Measurements from ENCODE around the gene AKAP13.

Gene AKAP13

DNA sequence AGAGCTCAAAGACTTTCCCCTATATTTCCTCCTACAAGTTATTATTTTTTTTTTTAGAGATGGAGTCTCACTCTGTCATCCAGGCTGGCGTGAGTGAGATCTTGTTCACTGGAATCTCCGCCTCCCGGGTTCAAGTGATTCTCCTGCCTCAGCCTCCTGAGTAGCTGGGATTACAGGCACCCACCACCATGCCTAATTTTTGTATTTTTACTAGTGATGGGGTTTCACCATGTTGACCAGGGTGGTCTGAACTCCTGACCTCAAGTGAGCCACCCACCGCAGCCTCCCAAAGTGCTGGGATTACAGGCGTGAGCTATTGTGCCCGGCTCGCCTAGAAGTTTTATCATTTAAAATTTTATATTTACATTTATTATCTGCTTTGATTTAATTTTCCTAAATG lies 5.9 kb downstream of the AKAP13 start:
- DNase-seq, result no peak

DNA sequence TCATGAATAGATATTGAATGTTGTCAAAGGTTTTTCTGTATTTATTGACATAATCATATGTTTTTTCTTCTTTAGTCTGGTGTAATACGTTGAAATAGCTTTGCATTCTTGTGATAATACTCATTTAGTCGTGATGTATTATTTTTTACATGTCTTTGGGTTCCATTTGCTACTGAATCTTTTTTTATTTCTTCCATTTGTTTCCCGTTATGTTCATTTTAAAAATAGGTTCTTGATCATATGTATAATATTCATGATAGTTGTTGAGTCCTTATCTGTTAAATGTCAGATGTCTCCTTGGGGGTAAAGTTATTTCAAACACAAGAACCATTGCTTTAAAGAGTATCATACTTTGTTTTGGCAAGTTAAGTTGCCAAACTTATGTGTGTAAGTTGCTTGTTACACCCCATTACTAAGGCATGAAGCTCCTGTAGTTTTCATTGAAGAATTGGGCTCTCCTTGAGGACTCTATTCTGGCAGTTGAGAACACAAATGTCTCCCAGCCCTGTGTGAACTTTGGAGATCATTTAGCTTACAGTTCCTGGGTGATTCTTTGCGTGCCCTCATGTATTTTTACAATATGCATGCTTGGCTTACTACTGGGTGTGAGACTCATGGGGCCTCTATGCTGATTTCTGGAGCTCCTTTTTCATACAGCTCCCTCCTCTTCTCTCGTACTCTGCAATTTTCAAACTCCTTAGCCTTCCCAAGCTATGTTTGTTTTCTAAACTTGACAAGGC lies 8.3 kb downstream of the AKAP13 start:
- DNase-seq, result no peak

DNA sequence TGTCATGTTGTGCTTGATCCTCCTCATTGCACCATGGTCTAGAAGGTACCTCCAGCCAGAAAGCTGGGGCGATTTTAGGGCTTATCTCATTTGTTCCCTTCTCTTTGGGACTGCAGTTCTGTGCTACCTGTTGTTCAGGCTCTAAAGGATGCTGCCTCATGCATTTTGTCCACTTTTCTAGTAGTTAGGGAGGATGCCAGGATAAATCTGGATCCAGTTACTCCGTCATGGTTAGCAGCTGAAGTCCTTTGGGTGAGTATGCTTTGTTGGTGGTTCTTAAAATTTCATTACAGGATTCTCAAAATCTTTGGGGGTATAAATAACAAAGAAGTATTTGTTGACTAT lies 8.9 kb downstream of the AKAP13 start:
- no peak for DNase-seq

DNA sequence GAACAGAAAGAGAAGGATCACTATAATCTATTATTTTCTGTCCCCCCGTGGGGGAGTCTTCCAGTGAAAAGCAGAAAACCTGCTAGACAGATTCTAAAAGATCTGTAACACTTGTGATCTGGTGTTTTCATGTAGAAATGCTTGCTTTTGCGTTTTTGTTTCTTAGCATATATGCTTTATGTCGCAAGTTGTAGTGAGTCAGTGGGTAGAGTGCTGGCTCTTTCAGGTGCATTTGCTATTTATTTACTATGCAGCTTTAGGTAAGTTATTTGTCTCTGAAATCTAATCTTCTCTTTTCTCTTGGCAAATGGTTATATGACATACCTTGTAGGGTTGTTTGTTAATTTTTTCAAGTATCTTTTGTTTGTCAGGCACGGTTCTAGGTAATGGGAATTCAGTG lies 9.4 kb downstream of the AKAP13 start:
- DNase-seq, result no peak

DNA sequence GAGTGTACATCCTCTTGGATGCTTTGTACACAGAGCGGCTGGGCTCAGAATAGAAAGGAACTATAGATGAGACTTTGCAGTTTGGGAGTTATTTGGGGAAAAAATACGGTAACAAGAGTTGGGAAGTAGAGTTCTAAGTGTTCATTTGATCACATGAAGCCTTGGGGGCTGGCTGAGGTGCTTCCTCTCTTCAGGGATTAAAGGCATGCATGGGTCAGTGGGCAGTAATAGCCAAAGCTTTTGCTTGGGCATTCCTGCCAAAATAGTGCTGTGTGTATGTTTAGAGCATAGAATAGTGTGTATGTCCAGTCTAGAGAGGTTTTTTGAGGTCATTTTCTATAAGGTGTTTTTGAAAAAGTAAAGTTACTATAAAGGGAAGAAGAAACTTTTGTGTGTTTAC lies 12.8 kb downstream of the AKAP13 start:
- no peak for DNase-seq

DNA sequence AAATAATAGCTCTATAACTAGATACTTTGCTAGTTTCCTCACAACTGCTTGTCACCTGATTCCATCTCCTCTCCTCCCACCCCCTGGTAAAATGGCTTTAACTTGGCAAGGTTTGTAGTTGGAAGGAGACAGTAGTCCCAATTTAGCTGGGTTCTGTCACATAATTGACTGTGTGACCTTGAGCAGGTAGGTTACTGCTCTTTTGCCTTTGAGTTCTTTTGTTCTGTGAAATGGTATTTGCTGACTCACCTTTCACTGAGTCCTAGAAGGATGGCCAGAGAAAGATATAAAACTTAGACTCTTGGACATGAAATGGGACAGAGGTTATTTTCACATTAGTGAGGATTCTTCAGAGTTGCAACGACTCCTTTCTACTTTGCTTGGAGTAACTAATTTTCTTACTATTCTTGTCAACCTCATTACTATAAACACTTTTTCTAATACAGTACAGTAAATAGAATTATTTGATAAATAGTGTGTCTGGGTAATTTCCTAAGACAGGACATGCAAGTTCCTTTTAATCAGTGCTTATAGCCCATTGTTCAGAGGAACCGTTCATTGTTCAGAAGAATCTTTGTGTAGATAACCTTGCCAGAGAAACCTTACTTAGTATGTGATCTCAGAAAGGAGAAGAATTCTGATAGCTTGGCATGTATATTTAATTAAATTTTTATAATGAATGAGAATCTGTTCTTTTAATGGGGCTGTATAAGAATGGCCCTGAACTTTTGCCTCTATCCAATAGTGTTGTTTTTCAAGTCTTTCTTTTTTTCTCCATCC lies 14.3 kb downstream of the AKAP13 start:
- no peak for DNase-seq

DNA sequence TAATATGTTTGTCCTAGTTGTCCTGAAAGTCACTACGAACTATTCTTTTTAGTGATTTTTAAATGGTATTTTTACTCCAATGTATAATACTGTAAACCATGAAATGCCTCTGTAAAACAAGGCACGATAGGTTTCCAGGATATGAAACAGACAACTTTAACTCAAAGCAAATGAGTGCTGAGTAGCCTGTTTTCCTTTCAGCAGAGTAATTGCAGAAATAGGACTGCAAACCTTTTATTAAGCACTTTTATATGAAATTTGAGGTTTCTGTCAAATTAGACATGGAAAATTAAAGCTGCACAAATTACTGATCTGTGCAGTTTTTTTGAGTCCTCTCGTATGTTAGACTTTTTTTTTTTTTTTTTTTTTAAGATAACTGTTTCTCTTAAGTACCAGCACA lies 16.2 kb downstream of the AKAP13 start:
- DNase-seq, result no peak

DNA sequence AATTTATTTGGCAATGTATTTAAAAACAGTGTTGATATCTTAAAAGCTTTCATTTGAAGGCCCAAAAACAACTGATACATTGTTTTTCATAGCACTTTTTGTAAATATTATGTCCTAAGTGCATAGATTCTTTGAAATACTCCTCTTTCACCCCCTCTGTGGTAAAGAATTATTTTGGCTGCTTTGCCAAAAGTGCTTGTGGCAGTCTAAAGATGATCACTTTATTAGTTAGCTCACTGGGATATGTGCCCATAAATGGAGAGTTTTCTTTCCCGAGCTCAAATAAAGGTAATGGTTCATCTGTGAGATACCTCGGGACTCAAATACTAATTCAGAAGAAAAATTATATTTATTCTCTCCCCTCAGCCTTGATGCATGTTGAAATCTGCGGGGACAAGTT lies 16.7 kb downstream of the AKAP13 start:
- DNase-seq, result no peak

DNA sequence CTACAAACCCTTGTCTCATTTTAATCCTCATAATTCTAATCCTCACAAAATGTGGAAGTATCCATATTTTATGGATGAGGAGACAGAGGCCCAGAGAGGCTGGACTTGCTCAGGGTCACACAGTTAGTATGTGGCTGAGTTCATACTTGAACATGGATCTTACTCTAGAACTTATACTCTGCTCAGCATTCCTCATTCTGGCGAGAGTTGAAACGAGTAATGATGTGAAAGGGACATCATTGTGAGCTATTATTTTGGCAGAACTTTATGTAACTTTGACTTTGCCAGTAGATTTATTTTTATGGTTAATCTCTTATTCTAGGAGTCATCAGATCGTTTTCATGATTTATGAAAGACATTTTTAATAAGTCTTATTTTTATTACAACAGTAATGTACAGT lies 17.5 kb downstream of the AKAP13 start:
- DNase-seq, result no peak

DNA sequence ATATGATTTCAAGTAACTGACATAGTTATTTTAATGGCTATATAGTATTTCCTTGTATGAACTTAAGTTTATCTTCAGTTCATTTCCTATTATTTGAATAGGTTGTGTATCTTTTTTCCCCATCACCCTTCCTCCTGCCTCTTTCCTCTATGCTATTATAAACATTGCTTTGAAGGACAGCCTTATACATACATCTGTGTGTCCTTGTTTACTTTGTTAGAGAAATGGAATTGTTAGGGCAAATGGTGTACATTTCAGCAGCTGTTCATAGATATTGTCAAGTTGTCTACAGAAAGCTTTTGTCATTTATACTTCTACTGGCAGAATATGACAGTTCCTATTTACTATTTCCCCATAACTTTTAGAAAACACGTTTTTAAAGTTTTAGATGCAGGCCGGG lies 18.4 kb downstream of the AKAP13 start:
- DNase-seq, result no peak

DNA sequence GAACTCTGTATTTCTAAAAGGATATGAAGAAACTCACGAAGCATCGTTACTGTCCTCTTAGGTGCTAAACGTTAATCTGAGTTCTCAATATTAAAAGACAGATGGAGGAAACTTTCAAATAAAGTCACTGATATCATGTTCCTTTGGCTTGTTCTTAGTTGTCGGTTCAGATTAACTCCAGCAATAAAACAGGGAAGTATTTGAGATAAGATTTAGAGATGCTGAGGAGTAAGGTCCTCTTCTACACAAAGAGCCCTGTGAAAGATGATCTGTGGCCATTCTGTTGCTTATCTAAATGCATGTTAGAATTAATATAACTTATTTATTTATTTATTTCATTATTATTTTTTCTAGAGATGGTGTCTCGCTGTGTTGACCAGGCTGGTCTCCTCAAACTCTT lies 19.2 kb downstream of the AKAP13 start:
- DNase-seq, result no peak

DNA sequence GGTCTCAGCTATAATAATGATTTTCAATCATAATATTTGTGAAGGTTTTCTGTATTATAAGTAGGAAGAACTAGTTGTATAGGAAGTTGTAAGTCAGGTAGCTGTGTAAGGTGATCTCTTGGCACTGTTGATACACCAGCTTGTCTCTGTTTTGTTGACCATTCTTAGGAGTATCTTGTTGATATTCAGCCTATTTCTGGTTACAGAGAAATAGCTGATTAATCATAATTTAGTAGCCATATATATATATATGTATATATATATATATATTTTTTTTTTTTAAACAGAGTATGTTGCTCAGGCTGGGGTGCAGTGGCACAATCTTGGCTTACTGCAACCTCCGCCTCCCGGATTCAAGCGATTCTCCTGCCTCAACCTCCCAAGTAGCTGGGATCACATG lies 20.2 kb downstream of the AKAP13 start:
- DNase-seq, result no peak

DNA sequence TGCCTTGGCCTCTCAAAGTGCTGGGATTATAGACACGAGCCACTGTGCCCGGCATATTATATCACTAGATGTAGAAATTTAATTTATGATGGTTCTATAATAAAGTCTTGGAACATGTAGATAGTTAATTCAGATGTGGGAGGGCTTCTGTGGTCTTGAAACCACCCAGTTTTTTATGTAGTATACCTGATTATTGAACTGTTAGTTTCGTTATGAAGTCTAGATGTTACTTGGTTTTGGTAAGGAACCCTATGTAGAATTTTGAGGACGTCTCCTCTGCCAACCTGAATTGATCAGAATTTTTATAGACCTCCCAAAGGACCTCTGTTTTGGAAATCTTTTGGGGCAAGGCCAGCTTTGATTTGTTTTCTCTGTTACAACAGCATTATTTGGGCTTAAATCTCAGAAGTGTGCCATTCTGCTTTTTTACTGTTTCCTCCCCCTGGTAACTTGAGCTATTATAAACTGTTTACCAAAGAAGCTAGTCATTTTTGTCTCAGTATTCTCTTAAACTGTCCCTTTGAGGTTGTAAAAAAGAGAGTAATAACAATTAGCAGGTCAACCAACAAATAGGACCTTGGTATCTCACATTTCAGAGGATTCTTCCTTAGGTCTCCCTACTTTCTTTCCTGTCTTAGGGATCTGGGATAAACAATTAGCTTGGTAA lies 20.8 kb downstream of the AKAP13 start:
- DNase-seq, result no peak

DNA sequence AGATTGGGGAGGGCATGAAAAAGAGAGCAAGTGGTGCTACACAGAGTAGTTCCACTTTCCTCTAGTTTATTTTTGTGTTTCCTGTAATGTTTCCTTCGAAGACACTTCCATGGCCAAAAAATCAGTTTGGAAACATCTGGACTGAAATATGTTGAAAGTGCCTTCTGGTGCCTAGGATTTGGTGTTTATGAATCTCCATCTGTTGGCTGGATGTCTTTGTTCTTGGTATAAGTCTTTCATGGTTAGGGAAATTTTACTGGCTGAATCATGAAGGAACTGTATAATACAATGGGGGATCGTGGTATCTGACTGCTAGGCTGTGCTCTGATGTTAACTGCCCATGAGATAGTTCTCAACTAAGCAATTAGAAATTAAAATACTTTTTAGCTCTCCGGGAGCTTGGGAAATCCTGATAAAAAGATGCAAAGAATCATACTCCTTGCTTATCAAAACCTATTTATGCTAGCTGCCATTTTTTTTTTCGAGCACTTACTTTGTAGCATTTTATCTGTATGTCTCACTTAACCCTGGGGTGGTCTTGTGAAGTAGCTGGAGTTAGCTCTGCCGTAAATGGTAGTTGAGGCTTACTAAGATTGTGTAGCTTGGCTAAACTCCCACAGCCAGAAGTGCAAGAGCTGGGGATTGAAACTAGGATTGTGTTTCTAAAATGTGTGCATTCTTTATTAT lies 21.9 kb downstream of the AKAP13 start:
- no peak for DNase-seq

DNA sequence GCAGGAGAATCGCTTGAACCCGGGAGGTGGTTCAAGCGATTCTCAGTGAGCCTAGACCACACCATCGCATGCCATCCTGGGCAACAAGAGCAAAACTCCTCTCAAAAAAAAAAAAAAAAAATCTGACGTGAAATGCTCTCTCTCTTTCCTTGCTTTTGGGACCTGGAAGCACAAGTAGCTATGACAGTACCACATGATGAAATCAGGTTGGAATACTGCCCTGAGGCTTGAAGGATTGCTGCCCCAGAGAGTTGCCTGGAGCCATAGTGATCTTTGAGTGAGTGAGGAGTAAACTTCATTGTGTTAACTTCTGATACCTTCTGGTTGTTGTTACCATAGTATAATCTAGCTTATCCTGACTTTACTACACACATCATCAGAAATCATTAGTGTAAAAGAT lies 23.3 kb downstream of the AKAP13 start:
- DNase-seq, result no peak

DNA sequence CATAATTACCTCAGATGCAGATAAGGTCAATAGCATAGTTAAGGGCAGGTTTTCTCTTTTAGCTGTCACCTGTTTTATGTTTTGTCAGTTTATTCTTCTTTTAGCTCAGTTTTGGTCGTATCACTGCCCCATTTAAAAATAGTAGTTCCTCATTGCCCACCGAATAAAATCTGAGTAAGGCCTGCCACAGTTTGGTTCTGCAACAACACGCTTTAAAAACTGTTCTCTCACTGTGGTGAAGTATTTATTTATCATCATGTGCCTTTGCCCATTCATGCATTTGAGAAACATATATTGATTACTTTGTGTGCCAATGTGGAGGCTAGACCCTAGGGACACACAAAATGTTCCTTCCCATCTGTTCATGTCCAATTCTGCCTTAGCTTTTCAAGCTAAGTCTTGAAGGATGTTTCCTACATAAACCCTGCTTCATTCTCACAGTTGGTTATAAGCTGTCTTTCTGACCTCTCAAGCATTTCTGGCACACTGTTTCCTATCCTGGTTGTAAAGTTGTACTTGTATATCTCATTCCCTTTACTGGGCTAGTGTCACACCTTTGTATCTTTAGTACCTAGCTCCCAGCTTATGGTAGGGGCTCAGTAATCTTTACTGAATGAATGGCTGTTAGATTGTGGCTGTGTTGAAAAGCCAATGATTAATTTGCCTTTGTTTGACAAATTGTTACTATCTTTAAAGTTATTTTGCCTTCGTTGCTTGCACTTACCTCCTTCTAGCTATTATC lies 23.9 kb downstream of the AKAP13 start:
- DNase-seq, result no peak

DNA sequence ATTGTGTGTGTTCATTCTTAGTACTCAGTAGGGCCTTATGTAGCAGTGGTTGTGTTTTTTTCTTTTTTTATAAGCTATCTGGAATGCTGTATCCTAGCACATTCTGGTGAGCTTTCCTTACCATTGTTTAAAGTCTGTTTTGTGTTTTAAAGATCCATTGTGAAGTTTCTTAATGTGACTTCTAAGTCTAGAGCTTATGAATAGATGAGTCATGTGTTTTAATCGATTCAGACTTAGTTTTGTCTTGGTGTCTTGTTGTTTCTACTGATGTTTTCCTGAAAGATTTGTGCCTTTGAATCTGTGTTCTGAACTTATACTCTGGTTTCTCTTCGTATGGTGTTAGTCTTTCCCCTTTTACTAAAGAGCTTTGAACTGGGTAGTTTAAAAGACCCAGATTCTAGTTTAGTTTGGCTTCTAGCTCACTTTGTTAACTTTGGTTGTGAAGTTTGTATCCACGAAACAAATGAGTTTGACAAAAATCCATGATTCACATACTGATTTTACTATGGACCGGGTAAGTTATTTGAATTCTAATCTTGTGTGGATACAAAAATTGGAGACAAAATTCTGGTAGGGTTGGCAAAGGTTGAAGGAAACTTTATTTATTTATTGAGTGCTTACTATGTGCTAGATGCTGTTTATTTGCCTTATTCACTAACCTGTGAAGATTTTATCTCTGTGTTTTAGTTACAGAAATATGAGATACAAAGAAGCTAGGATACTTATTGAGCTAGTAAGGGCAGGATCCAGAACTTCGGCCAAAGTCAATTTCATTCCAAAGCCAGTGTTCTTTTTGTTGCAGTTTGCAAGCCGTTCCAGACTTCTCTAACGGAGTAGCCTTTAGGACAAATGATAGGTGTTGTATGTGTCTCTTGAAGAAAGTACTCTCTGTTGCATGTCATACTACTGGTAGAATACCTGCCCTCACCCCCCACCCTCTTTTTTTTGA lies 24.8 kb downstream of the AKAP13 start:
- DNase-seq, result no peak

DNA sequence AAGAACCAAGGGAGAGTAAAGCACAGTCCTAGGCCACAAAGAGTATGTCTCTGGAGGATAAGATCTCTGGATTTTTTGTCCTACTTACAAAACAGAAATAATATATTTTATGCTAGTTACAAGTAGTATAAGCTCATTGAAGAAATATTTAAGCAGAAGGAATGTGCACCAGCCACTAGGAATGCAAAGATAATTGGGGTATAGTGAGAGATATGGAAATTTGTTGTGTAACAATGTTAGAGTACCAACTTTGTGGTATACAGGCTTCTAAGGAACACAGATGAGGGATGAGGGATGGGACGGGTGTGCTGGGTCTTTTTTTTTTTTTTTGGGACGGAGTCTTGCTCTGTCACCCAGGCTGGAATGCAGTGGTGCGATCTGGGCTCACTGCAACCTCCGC lies 26.5 kb downstream of the AKAP13 start:
- no peak for DNase-seq

DNA sequence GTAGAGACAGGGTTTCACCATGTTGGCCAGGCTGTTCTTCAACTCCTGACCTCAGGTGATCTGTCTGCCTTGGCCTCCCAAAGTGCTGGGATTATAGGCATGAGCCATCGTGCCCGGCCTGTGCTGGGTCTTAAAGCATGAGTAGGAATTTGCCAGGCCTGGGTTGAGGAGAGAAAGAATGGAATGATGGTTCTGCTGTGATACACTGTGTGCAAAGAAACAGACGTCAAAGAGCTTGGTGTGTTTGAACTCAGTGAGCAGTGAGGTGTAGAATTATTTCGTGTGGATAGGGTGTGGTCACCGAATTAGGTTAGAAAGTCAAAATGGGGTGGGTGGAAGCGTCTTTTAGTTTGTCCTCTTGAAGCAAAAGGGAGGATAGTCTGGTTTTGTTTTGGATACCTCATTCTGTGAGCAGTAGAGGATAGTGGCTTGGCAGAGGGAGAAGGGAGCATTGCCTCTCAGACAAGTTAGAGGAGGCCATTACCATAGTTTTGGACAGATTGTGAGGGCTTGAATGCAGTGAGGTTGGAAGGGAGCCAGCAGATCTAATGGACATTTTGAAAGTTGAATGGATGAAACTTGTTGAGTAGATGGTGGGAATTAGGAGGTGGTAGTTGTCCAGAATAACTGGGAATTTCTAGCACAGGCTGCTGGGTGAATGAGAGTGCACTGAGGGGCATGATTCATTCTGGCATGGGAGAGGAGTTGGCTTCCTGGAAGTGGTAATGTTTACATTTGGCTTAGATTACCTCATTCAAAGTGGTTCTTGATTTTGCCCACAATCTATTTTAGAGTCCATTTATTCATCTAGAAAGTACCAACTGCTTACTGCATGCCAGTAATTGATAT lies 27.2 kb downstream of the AKAP13 start:
- no peak for DNase-seq

DNA sequence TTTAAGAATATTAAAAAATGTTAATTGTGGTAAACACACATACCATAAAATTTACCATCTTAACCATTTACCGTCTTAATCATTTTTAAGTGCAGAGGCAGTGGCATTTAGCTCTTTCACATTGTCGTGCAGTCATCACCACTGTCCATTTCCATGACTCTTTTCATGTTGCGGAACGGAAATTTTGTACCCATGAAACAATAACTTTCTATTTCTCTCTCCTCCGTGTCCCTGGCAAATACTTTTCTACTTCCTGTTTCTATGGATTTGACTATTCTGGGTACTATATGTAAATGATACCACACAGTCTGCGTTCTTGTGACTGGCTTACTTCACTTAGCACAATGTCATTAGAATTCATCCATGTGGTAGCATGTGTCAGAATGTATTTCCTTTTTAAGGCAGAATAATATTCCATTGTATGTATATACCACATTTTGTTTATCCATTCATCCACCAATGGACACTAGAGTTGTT lies 27.9 kb downstream of the AKAP13 start:
- DNase-seq, result no peak

DNA sequence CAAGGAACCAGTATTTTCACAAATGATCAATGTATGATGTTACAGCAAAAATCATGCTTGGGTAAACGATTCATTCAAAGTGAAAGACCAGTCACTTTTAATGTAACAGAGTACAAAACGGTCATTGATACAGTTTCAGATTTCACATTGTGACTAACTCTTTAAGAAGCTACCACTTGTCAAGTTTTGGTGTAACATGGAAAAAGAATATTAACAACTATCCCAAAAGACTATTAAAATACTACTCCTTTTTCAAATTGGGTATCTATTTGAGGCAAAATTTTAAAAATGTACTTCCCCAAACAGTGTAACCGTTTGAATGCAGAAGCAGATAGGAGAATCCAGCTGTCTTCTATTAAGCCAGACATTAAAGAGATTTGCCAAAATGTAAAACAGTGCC lies 31.7 kb downstream of the AKAP13 start:
- no peak for DNase-seq

Measured in NCI-H1930 (cell line).